ENCODE results near the gene TCF3. TPM values are rescaled to one million over a fixed set of nuclear protein-coding genes. Genes with fewer than 3 reads are reported as not detected.

Gene TCF3
- total RNA-seq, 1 experiment from 2014 or later, result 208 TPM

DNA sequence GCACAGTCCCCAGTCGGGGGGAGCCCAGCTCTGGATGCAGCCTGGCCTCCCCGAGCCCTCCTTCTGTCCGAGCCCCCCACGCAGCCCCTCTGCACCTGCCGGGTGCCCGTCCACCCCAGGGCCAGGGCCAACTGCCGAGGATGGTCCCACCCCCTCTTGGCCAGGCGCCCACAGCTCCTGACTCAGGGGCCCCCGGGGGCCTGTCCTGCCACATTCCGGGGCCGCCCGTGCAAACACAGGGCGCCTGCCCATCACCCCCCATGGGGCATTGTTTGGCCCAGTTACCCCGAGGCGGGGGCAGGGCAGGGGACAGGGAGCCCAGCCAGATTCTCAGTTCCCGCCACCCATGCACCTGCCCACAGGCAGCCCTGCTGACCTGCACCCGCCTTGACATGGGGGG lies 5.3 kb upstream of the TCF3 start:
- H2AFZ ChIP-seq (ENCODE audit: low read depth, low read length, poor library complexity, severe bottlenecking), result no peak overlapping the region
- ChIA-PET RAD21 (ENCODE audit: low non-redundant PET in 1 of 2, low total read pairs in 2 of 2, uncharacterized antibody in 2 of 2, unreplicated experiment in 2 of 2) (no interaction called here), CTCF (no interaction called here), POLR2A (no interaction called here)
- BruUV-seq (replicated peaks), result no TSS peak
- ATAC-seq (no peak), DNase-seq (ENCODE audit: low read depth, low spot score) (no peak)
- TF ChIP-seq FOSL1 (IDR thresholded peaks at IDR 0.05; ENCODE audit: low read depth), result no peak
- no peak for TF ChIP-seq EZH2phosphoT487 (IDR thresholded peaks at IDR 0.05; ENCODE audit: borderline replicate concordance)
- TF ChIP-seq EZH2 (IDR thresholded peaks at IDR 0.05), result no peak
- TF ChIP-seq POLR2AphosphoS5 (IDR thresholded peaks at IDR 0.05; ENCODE audit: low read depth, low read length), result no peak
- no peak overlapping the region for H3K4me2 ChIP-seq (ENCODE audit: low read length)
- no peaks in the 10 kb centered on the region for H3K9me2 ChIP-seq (ENCODE audit: insufficient read depth)
- H4K20me1 ChIP-seq (ENCODE audit: insufficient read depth), result no peaks in the 10 kb centered on the region
- intact Hi-C loops (cut with micrococcal nuclease), result no loop called here
- no peak overlapping the region for H3K9ac ChIP-seq (ENCODE audit: low read length)
- H3K9me3 ChIP-seq (ENCODE audit: control insufficient read depth in 1 of 2, insufficient read depth in 1 of 2, low read depth in 1 of 2, low read length in 2 of 2), result no peaks in the 10 kb centered on the region
- no peaks in the 10 kb centered on the region for H3K27me3 ChIP-seq (ENCODE audit: insufficient read depth, low read length)
- no peaks in the 10 kb centered on the region for H3K79me2 ChIP-seq (ENCODE audit: insufficient read depth, low read length)
- H3K4me3 ChIP-seq (replicated peaks in 1 of 2; ENCODE audit: low read depth in 1 of 2, low read length in 2 of 2), result no peak overlapping the region
- no peak overlapping the region; the same call in 1 of the 2 replicates for H3K27ac ChIP-seq (ENCODE audit: low read depth, low read length)
- no peaks in the 10 kb centered on the region for H3K36me3 ChIP-seq (ENCODE audit: control insufficient read depth in 1 of 2, insufficient read depth in 2 of 2, low read length in 2 of 2)
- H3K4me1 ChIP-seq (ENCODE audit: control insufficient read depth in 1 of 2, insufficient read depth in 2 of 2, low read length in 2 of 2), result peaks cover 22 to 40% of the 10 kb centered on the region in 2 experiments

DNA sequence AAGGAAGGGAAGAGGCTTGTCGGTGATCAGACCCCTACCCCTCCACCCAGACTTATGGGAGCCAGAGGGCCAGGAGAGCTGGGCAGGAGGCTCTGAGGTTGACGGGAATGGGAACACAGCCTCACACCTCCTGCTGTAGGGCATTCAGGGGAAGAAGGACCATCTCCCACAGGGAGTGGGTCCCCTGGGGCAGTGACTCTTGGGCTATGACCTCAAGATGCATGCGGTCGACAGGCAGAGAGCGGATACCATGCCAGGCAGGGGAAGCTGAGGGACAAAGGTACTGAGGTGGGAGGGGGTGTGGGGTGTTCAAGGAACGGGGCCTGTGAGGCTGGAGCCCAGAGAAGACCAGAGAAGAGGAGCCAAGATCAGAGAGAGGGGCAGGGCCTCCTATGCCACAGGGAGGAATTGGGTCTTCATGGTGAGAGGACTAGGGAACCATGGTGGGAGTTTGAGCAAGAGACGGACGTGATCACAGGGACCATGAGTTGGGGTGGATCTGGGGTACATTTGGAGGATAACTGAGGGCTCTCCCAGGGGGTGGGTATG lies 4.6 kb upstream of the TCF3 start:
- Histone ChIP-seq H4K20me1 (ENCODE audit: insufficient read depth) (no peaks in the 10 kb centered on the region), H3K4me3 (replicated peaks in 1 of 2; ENCODE audit: low read depth in 1 of 2, low read length in 2 of 2) (no peak overlapping the region), H3K27ac (ENCODE audit: low read depth, low read length) (no peak overlapping the region), H3K4me1 (ENCODE audit: control insufficient read depth in 1 of 2, insufficient read depth in 2 of 2, low read length in 2 of 2) (peaks cover 22 to 40% of the 10 kb centered on the region in 2 experiments), H3K9me3 (ENCODE audit: control insufficient read depth in 1 of 2, insufficient read depth in 1 of 2, low read depth in 1 of 2, low read length in 2 of 2) (no peaks in the 10 kb centered on the region), H3K9me2 (ENCODE audit: insufficient read depth) (no peaks in the 10 kb centered on the region), H3K4me2 (ENCODE audit: low read length) (no peak overlapping the region), H2AFZ (ENCODE audit: low read depth, low read length, poor library complexity, severe bottlenecking) (no peak overlapping the region), H3K9ac (ENCODE audit: low read length) (no peak overlapping the region), H3K36me3 (ENCODE audit: control insufficient read depth in 1 of 2, insufficient read depth in 2 of 2, low read length in 2 of 2) (no peaks in the 10 kb centered on the region), H3K79me2 (ENCODE audit: insufficient read depth, low read length) (no peaks in the 10 kb centered on the region; the same call in 1 of the 2 replicates), H3K27me3 (ENCODE audit: insufficient read depth, low read length) (no peaks in the 10 kb centered on the region)
- POLR2A ChIA-PET, result no interaction called here
- intact Hi-C loops (cut with micrococcal nuclease), result no loop called here
- BruUV-seq (replicated peaks), result no TSS peak
- CTCF ChIA-PET, result interaction anchor here (1.4 kb wide), 1 partner anchor 15 kb away, joined by 3 read pairs; no protein-coding TSS in a partner anchor
- no peak for ATAC-seq
- TF ChIP-seq SIN3A (IDR thresholded peaks at IDR 0.05; ENCODE audit: low read depth), result no peak
- TF ChIP-seq, protein P1, sequence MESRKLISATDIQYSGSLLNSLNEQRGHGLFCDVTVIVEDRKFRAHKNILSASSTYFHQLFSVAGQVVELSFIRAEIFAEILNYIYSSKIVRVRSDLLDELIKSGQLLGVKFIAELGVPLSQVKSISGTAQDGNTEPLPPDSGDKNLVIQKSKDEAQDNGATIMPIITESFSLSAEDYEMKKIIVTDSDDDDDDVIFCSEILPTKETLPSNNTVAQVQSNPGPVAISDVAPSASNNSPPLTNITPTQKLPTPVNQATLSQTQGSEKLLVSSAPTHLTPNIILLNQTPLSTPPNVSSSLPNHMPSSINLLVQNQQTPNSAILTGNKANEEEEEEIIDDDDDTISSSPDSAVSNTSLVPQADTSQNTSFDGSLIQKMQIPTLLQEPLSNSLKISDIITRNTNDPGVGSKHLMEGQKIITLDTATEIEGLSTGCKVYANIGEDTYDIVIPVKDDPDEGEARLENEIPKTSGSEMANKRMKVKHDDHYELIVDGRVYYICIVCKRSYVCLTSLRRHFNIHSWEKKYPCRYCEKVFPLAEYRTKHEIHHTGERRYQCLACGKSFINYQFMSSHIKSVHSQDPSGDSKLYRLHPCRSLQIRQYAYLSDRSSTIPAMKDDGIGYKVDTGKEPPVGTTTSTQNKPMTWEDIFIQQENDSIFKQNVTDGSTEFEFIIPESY (IDR thresholded peaks at IDR 0.05; ENCODE audit: extremely low read depth, insufficient replicate concordance, low read length), result no peak
- no peak for TF ChIP-seq FOSL1 (IDR thresholded peaks at IDR 0.05; ENCODE audit: low read depth)
- no peak for TF ChIP-seq JUND (IDR thresholded peaks at IDR 0.05)
- no peak for TF ChIP-seq EGR1 (IDR thresholded peaks at IDR 0.05; ENCODE audit: low read depth)
- TF ChIP-seq, protein P2, sequence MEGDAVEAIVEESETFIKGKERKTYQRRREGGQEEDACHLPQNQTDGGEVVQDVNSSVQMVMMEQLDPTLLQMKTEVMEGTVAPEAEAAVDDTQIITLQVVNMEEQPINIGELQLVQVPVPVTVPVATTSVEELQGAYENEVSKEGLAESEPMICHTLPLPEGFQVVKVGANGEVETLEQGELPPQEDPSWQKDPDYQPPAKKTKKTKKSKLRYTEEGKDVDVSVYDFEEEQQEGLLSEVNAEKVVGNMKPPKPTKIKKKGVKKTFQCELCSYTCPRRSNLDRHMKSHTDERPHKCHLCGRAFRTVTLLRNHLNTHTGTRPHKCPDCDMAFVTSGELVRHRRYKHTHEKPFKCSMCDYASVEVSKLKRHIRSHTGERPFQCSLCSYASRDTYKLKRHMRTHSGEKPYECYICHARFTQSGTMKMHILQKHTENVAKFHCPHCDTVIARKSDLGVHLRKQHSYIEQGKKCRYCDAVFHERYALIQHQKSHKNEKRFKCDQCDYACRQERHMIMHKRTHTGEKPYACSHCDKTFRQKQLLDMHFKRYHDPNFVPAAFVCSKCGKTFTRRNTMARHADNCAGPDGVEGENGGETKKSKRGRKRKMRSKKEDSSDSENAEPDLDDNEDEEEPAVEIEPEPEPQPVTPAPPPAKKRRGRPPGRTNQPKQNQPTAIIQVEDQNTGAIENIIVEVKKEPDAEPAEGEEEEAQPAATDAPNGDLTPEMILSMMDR (IDR thresholded peaks at IDR 0.05 in 2 of 3, conservative IDR thresholded peaks at IDR 0.05 in 1 of 3; ENCODE audit: borderline replicate concordance in 1 of 3, insufficient read depth in 1 of 3, low read depth in 2 of 3, low read length in 2 of 3), result no peak
- RAD21 ChIA-PET (ENCODE audit: low non-redundant PET in 1 of 2, low total read pairs in 2 of 2, uncharacterized antibody in 2 of 2, unreplicated experiment in 2 of 2), result no interaction called here
- no peak for DNase-seq (ENCODE audit: low read depth, low spot score)

All from HCT116 (cell line).